SK-N-SH (cell line): ENCODE measurements around the gene MBNL1. TPM values are rescaled to one million over a fixed set of nuclear protein-coding genes. Genes with fewer than 3 reads are reported as not detected.

Experiments used
- CTCF ChIA-PET: fragments of 300-600, 350-600 bp; formaldehyde crosslinking; extraction: SDS; loops from one replicate; lab custom pipeline; 2021; lab: Yijun Ruan, JAX
- POLR2A ChIA-PET: fragments of 350-600 bp; sonication (Branson Sonifier 250); formaldehyde crosslinking; extraction: SDS; loops from one replicate; lab custom pipeline; 2020; ENCODE audit warnings: antibody characterized with exemption, inconsistent platforms; lab: Yijun Ruan, JAX
- DNase-seq: peaks from one replicate; pipeline ENCODE4 v3.0.0; 2012
- H2AFZ ChIP-seq: fragments of 200-600 bp; sonication (generic); 2 replicates; pipeline ENCODE4 v1.8.1; 2016; ENCODE audit warnings: antibody characterized with exemption, mild to moderate bottlenecking, low read depth
- H3F3A ChIP-seq: fragments of 200-600 bp; sonication (generic); replicated peaks from 2 replicates; pipeline ENCODE3; 2016; ENCODE audit warnings: antibody characterized with exemption, mild to moderate bottlenecking; ENCODE audit not compliant: insufficient read depth
- H3K27ac ChIP-seq, 2 experiments: fragments of 200-500 bp in 1 of 2; fragments of 200-600 bp in 1 of 2; sonication (Bioruptor generic) in 1 of 2; sonication (generic), shearing (Covaris generic) in 1 of 2; 2 replicates each; pipeline versions ENCODE4 v1.5.1 to v1.6.1; 2014 to 2016; ENCODE audit warnings: low read depth in 2 of 2, inconsistent platforms in 1 of 2, low read length in 1 of 2, mild to moderate bottlenecking in 1 of 2, mixed read lengths in 1 of 2
- H3K27me3 ChIP-seq: fragments of 200-600 bp; sonication (generic), shearing (Covaris generic); 2 replicates; pipeline ENCODE4 v1.6.1; 2016; ENCODE audit warnings: mixed run types; ENCODE audit not compliant: insufficient read depth
- H3K36me3 ChIP-seq, 2 experiments: fragments of 200-500 bp in 1 of 2; fragments of 200-600 bp in 1 of 2; sonication (Bioruptor generic) in 1 of 2; sonication (generic) in 1 of 2; replicated peaks in 1 of 2; 2 replicates each; pipeline versions ENCODE3 to v1.5.1; 2014 to 2016; ENCODE audit warnings: low read length in 1 of 2, mild to moderate bottlenecking in 1 of 2; ENCODE audit not compliant: insufficient read depth in 2 of 2, control insufficient read depth in 1 of 2
- H3K4me1 ChIP-seq, 2 experiments: fragments of 200-500 bp in 1 of 2; fragments of 200-600 bp in 1 of 2; sonication (Bioruptor generic) in 1 of 2; sonication (generic), shearing (Covaris generic) in 1 of 2; 2 replicates each; pipeline versions ENCODE4 v1.5.1 to v1.6.1; 2014 to 2016; ENCODE audit warnings: low read depth in 1 of 2, low read length in 1 of 2, mixed run types in 1 of 2; ENCODE audit not compliant: insufficient read depth in 2 of 2, control insufficient read depth in 1 of 2
- H3K4me2 ChIP-seq: fragments of 200-600 bp; sonication (generic), shearing (Covaris generic); 2 replicates; pipeline ENCODE4 v1.6.1; 2017; ENCODE audit warnings: mixed run types
- H3K4me3 ChIP-seq, 2 experiments: fragments of 200-500 bp in 1 of 2; fragments of 200-600 bp in 1 of 2; sonication (Bioruptor generic) in 1 of 2; sonication (generic), shearing (Covaris generic) in 1 of 2; 2 replicates each; pipeline versions ENCODE4 v1.5.1 to v1.8.1; 2014 to 2016; ENCODE audit warnings: low read depth in 2 of 2, inconsistent platforms in 1 of 2, low read length in 1 of 2, mild to moderate bottlenecking in 1 of 2, mixed read lengths in 1 of 2, moderate library complexity in 1 of 2
- H3K79me2 ChIP-seq: fragments of 200-600 bp; sonication (generic); 2 replicates; pipeline ENCODE4 v1.8.1; 2017; ENCODE audit warnings: mild to moderate bottlenecking; ENCODE audit not compliant: insufficient read depth
- H3K9ac ChIP-seq: fragments of 200-600 bp; sonication (generic); 2 replicates; pipeline ENCODE4 v1.6.1; 2017; ENCODE audit warnings: mixed run types
- H3K9me2 ChIP-seq: fragments of 200-600 bp; sonication (generic); 2 replicates; pipeline ENCODE4 v1.6.1; 2017; ENCODE audit warnings: mixed run types
- H3K9me3 ChIP-seq: fragments of 200-600 bp; sonication (generic); 2 replicates; pipeline ENCODE4 v1.6.1; 2017; ENCODE audit warnings: mixed run types, mild to moderate bottlenecking, moderate library complexity
- H4K20me1 ChIP-seq: fragments of 200-600 bp; sonication (generic); 2 replicates; pipeline ENCODE4 v1.6.1; 2017; ENCODE audit warnings: mild to moderate bottlenecking, mixed run types; ENCODE audit not compliant: insufficient read depth
- ELF1 ChIP-seq: IDR thresholded peaks from 2 replicates; pipeline ENCODE4 v1.4.0; 2012
- FOSL2 ChIP-seq: IDR thresholded peaks from 2 replicates; pipeline ENCODE4 v1.4.0; 2012; ENCODE audit warnings: low read depth, mild to moderate bottlenecking, moderate library complexity, borderline replicate concordance
- FOXJ3 ChIP-seq: sonication (generic); formaldehyde crosslinking; IDR thresholded peaks from 2 replicates; pipeline ENCODE4 v1.5.1; 2020; ENCODE audit warnings: mild to moderate bottlenecking, missing genetic modification reagents
- FOXM1 ChIP-seq: IDR thresholded peaks from 2 replicates; pipeline ENCODE4 v1.4.0; 2012; ENCODE audit warnings: low read depth, mild to moderate bottlenecking
- MXI1 ChIP-seq: IDR thresholded peaks from 2 replicates; pipeline ENCODE4 v1.6.1; 2012; ENCODE audit warnings: mild to moderate bottlenecking, low read depth, low read length, improper control_type of control experiment
- RFX5 ChIP-seq: IDR thresholded peaks from 2 replicates; pipeline ENCODE4 v1.6.1; 2012; ENCODE audit warnings: mild to moderate bottlenecking, improper control_type of control experiment, low read length
- RXRA ChIP-seq: IDR thresholded peaks from 2 replicates; pipeline ENCODE4 v1.4.0; 2012; ENCODE audit warnings: low read depth, mild to moderate bottlenecking, borderline replicate concordance
- SIN3A ChIP-seq: IDR thresholded peaks from 2 replicates; pipeline ENCODE4 v1.6.1; 2012; ENCODE audit warnings: low read depth, mild to moderate bottlenecking, low read length, moderate library complexity, borderline replicate concordance
- TAF1 ChIP-seq: IDR thresholded peaks from 2 replicates; pipeline ENCODE4 v1.6.1; 2012; ENCODE audit warnings: low read depth, mild to moderate bottlenecking, low read length, moderate library complexity, borderline replicate concordance
- TEAD4 ChIP-seq: IDR thresholded peaks from 2 replicates; pipeline ENCODE4 v1.4.0; 2012; ENCODE audit warnings: mild to moderate bottlenecking, borderline replicate concordance; ENCODE audit not compliant: insufficient read depth
- WGBS: methylation state at CpG from one replicate; pipeline ENCODE4 v1.1.6; 2017; ENCODE audit warnings: low lambda C conversion rate; 5-methylcytosine and 5-hydroxymethylcytosine counted together
- polyA plus RNA-seq, 3 experiments: library from polyadenylated mRNA; depleted of rRNA; stranded (reverse); fragments of >200 nt; gene quantifications; 2 replicates each; pipeline ENCODE4 v1.2.3, GENCODE V29; 2012
- TF ChIP-seq, protein P1 (sequence below): IDR thresholded peaks from 2 replicates; pipeline ENCODE4 v1.4.0; 2012; ENCODE audit warnings: low read depth, borderline replicate concordance
- TF ChIP-seq, protein P2 (sequence below): IDR thresholded peaks from 2 replicates; pipeline ENCODE4 v1.4.0; 2012; ENCODE audit warnings: low read depth, borderline replicate concordance
- TF ChIP-seq, protein P3 (sequence below): IDR thresholded peaks from 2 replicates; pipeline ENCODE4 v1.6.1; 2012; ENCODE audit warnings: mild to moderate bottlenecking, low read depth, low read length, moderate library complexity
- TF ChIP-seq, protein P4 (sequence below): fragments of 150-350 bp; IDR thresholded peaks from 2 replicates; pipeline ENCODE4 v1.6.1; 2017; ENCODE audit warnings: antibody characterized with exemption, low read length, low read depth, borderline replicate concordance
- TF ChIP-seq, protein P5 (sequence below): IDR thresholded peaks from 2 replicates; pipeline ENCODE4; 2012

MBNL1 gene
- polyA plus RNA-seq, 1 of the 3 experiments (the other 2 are of a cell fraction) = 44.3 TPM

DNA sequence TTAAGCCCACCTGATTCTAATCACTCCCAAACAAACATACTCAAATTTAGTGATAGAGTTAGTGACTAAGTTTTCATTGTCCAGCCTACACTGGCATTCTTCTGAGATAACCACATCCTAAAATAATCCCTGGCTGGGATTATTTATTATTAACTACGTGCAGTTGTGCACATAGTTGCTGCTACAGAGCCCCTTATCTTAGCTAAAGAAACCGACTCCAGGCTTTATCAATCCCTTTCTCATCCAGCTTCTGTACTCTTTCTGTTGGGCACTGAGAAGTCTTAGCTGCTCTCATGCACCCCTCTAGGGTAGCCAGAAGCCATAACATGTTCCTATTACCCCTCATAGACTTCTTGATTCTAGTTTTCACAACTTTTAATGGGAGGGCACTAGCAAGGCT, 208.7 kb downstream of the MBNL1 start:
- CTCF ChIA-PET = interaction anchor here (0.9 to 3.0 kb wide), 5 partner anchors 10 to 33 kb away, joined by 3 to 12 read pairs (median 3); no protein-coding TSS in a partner anchor

DNA sequence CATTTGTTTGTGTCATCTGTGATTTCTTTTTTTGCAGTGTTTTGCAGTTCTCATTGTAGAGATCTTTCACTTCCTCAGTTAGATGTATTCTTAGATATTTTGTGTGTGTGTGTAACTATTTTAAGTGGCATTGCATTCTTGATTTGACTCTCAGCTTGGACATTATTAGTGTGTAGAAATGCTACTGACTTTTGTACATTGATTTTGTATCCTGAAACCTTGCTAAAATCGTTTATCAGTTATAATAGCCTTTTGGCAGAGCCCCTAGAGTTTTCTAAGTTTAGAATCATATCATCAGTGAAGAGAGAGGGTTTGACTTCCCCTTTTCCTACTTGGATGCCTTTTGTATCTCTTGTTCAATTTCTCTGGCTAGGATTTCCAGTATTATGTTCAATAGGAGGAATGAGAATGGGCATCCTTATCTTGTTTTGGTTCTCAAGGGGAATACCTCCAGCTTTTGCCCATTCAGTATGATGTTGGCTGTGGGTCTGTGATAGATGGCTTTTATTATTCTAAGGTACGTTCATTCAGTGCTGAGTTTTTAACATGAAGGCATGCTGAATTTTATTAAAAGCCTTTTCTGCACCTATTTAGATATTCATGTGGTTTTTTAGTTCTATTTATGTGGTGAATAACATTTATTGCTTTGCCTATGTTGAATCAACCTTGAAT, 211.7 kb downstream of the MBNL1 start:
- CTCF ChIA-PET = no interaction called here
- no peaks in the 10 kb centered on the region for H3K36me3 ChIP-seq
- POLR2A ChIA-PET = no interaction called here
- TF ChIP-seq FOSL2 (no peak), RFX5 (no peak), SIN3A (no peak), ELF1 (no peak), TAF1 (no peak), TEAD4 (no peak), FOXM1 (no peak)
- TF ChIP-seq, protein P1, sequence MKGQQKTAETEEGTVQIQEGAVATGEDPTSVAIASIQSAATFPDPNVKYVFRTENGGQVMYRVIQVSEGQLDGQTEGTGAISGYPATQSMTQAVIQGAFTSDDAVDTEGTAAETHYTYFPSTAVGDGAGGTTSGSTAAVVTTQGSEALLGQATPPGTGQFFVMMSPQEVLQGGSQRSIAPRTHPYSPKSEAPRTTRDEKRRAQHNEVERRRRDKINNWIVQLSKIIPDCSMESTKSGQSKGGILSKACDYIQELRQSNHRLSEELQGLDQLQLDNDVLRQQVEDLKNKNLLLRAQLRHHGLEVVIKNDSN = no peak
- TF ChIP-seq, protein P2, sequence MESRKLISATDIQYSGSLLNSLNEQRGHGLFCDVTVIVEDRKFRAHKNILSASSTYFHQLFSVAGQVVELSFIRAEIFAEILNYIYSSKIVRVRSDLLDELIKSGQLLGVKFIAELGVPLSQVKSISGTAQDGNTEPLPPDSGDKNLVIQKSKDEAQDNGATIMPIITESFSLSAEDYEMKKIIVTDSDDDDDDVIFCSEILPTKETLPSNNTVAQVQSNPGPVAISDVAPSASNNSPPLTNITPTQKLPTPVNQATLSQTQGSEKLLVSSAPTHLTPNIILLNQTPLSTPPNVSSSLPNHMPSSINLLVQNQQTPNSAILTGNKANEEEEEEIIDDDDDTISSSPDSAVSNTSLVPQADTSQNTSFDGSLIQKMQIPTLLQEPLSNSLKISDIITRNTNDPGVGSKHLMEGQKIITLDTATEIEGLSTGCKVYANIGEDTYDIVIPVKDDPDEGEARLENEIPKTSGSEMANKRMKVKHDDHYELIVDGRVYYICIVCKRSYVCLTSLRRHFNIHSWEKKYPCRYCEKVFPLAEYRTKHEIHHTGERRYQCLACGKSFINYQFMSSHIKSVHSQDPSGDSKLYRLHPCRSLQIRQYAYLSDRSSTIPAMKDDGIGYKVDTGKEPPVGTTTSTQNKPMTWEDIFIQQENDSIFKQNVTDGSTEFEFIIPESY = no peak

More for the DNA sequence above, 208.7 kb downstream of the MBNL1 start:
- no peak overlapping the region for H3K4me3 ChIP-seq
- WGBS = 10% methylated on average over 2 of the region's 2 CpGs
- no peak overlapping the region for H3K4me2 ChIP-seq
- H3K27me3 ChIP-seq = no peaks in the 10 kb centered on the region
- H3K9ac ChIP-seq = no peak overlapping the region
- peaks cover 0 to under 1% of the 10 kb centered on the region in 2 experiments; a peak in 1 of 4 replicates for H3K4me1 ChIP-seq
- H3K27ac ChIP-seq = no peak overlapping the region
- DNase-seq = no peak
- H3K9me2 ChIP-seq = no peaks in the 10 kb centered on the region
- H3K79me2 ChIP-seq = no peaks in the 10 kb centered on the region
- no peaks in the 10 kb centered on the region for H3K9me3 ChIP-seq
- no peaks in the 10 kb centered on the region for H4K20me1 ChIP-seq
- no peaks in the 10 kb centered on the region for H3K36me3 ChIP-seq
- TF ChIP-seq RXRA (no peak), MXI1 (no peak), FOXJ3 (no peak)
- TF ChIP-seq, protein P3, sequence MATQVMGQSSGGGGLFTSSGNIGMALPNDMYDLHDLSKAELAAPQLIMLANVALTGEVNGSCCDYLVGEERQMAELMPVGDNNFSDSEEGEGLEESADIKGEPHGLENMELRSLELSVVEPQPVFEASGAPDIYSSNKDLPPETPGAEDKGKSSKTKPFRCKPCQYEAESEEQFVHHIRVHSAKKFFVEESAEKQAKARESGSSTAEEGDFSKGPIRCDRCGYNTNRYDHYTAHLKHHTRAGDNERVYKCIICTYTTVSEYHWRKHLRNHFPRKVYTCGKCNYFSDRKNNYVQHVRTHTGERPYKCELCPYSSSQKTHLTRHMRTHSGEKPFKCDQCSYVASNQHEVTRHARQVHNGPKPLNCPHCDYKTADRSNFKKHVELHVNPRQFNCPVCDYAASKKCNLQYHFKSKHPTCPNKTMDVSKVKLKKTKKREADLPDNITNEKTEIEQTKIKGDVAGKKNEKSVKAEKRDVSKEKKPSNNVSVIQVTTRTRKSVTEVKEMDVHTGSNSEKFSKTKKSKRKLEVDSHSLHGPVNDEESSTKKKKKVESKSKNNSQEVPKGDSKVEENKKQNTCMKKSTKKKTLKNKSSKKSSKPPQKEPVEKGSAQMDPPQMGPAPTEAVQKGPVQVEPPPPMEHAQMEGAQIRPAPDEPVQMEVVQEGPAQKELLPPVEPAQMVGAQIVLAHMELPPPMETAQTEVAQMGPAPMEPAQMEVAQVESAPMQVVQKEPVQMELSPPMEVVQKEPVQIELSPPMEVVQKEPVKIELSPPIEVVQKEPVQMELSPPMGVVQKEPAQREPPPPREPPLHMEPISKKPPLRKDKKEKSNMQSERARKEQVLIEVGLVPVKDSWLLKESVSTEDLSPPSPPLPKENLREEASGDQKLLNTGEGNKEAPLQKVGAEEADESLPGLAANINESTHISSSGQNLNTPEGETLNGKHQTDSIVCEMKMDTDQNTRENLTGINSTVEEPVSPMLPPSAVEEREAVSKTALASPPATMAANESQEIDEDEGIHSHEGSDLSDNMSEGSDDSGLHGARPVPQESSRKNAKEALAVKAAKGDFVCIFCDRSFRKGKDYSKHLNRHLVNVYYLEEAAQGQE = no peak
- TF ChIP-seq, protein P4, sequence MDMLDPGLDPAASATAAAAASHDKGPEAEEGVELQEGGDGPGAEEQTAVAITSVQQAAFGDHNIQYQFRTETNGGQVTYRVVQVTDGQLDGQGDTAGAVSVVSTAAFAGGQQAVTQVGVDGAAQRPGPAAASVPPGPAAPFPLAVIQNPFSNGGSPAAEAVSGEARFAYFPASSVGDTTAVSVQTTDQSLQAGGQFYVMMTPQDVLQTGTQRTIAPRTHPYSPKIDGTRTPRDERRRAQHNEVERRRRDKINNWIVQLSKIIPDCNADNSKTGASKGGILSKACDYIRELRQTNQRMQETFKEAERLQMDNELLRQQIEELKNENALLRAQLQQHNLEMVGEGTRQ = no peak
- TF ChIP-seq, protein P5, sequence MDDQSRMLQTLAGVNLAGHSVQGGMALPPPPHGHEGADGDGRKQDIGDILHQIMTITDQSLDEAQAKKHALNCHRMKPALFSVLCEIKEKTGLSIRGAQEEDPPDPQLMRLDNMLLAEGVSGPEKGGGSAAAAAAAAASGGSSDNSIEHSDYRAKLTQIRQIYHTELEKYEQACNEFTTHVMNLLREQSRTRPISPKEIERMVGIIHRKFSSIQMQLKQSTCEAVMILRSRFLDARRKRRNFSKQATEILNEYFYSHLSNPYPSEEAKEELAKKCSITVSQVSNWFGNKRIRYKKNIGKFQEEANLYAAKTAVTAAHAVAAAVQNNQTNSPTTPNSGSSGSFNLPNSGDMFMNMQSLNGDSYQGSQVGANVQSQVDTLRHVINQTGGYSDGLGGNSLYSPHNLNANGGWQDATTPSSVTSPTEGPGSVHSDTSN = no peak
- H2AFZ ChIP-seq = no peak overlapping the region
- H3F3A ChIP-seq = peaks cover under 1% of the 10 kb centered on the region
- POLR2A ChIA-PET = no interaction called here

More for the DNA sequence above, 211.7 kb downstream of the MBNL1 start:
- WGBS = 5% methylated on average over 2 of the region's 2 CpGs
- Histone ChIP-seq H3K4me1 (no peaks in the 10 kb centered on the region), H3K79me2 (no peaks in the 10 kb centered on the region), H4K20me1 (no peaks in the 10 kb centered on the region), H3K27ac (no peak overlapping the region), H3K9ac (no peak overlapping the region), H2AFZ (no peak overlapping the region), H3K9me2 (no peaks in the 10 kb centered on the region), H3K4me2 (no peak overlapping the region), H3F3A (no peaks in the 10 kb centered on the region), H3K9me3 (0 out of 2 replicates have a peak, but pooled peaks cover 6% of the 10 kb centered on the region), H3K4me3 (no peak overlapping the region), H3K27me3 (no peaks in the 10 kb centered on the region)
- no peak for DNase-seq
